B cell (primary cell): Measurements from ENCODE around the gene ZC3H11A. TPM values are rescaled to one million over a fixed set of nuclear protein-coding genes. Genes with fewer than 3 reads are reported as not detected.

Experiments used
- ATAC-seq: fragments of 200-7000 bp; cut with Tn5 transposase; one replicate; pipeline ENCODE4 v1.10.0; 2021; ENCODE audit warnings: low read depth, mild to moderate bottlenecking, moderate number of reproducible peaks, moderate library complexity
- CTCF ChIA-PET: fragments of 350-600 bp; sonication (Branson Sonifier 250); formaldehyde crosslinking; loops from one replicate; lab custom pipeline; 2021; ENCODE audit warnings: antibody characterized with exemption, inconsistent platforms; lab: Charles Lee
- POLR2A ChIA-PET: fragments of 350-600 bp; sonication (Branson Sonifier 250); formaldehyde crosslinking; loops from one replicate; lab custom pipeline; 2021; ENCODE audit warnings: antibody characterized with exemption; lab: Charles Lee
- DNase-seq: peaks from one replicate; pipeline ENCODE4 v3.0.0; 2013
- H2AFZ ChIP-seq: 2 replicates; pipeline ENCODE4 v1.6.1; 2012; ENCODE audit warnings: mild to moderate bottlenecking, low read depth, low read length; ENCODE audit not compliant: insufficient read depth, poor library complexity, severe bottlenecking
- H3K27ac ChIP-seq, 2 donors: 1 replicate in 1 of 2; 2 replicates in 1 of 2; pipeline ENCODE4 v1.5.1; 2012 to 2013; ENCODE audit warnings: low read length in 2 of 2, mild to moderate bottlenecking in 2 of 2, moderate library complexity in 1 of 2
- H3K27me3 ChIP-seq, 4 experiments: fragments of 200-600 bp in 1 of 4; sonication (generic) in 1 of 4; replicated peaks in 1 of 4; 1 replicate in 2 of 4; 2 replicates in 2 of 4; pipeline versions ENCODE4 v1.6.1 to v1.7.0; 2013 to 2016; ENCODE audit warnings: low read length in 3 of 4, mild to moderate bottlenecking in 2 of 4, mixed read lengths in 1 of 4, moderate library complexity in 1 of 4; ENCODE audit not compliant: insufficient read depth in 4 of 4, control insufficient read depth in 3 of 4; ENCODE audit errors: control extremely low read depth in 1 of 4
- H3K36me3 ChIP-seq, 2 experiments: replicated peaks in 1 of 2; 1 replicate in 1 of 2; 2 replicates in 1 of 2; pipeline versions ENCODE4 v1.6.1 to v1.7.1; 2013; ENCODE audit warnings: low read length in 1 of 2; ENCODE audit not compliant: insufficient read depth in 2 of 2, control insufficient read depth in 1 of 2; ENCODE audit errors: control extremely low read depth in 1 of 2, extremely low read depth in 1 of 2
- H3K4me1 ChIP-seq, 2 donors: fragments of 200-600 bp in 1 of 2; sonication (generic) in 1 of 2; 1 replicate in 1 of 2; 2 replicates in 1 of 2; pipeline versions ENCODE4 v1.5.1 to v1.6.1; 2013 to 2017; ENCODE audit warnings: low read length in 2 of 2; ENCODE audit not compliant: control insufficient read depth in 2 of 2, insufficient read depth in 2 of 2
- H3K4me2 ChIP-seq: replicated peaks from 2 replicates; pipeline ENCODE3; 2012; ENCODE audit warnings: mild to moderate bottlenecking, low read depth, low read length; ENCODE audit not compliant: poor library complexity, severe bottlenecking
- H3K4me3 ChIP-seq, 5 experiments: fragments of 200-600 bp in 1 of 5; sonication (generic) in 1 of 5; 1 replicate in 3 of 5; 2 replicates in 2 of 5; pipeline versions ENCODE4 v1.5.1 to v1.7.0; 2011 to 2016; ENCODE audit warnings: low read length in 4 of 5, mild to moderate bottlenecking in 4 of 5, low read depth in 2 of 5, control low read depth in 1 of 5, moderate library complexity in 1 of 5; ENCODE audit not compliant: insufficient read depth in 1 of 5; ENCODE audit errors: control extremely low read depth in 1 of 5, extremely low read depth in 1 of 5
- H3K79me2 ChIP-seq: fragments of 200-600 bp; sonication (generic); one replicate; pipeline ENCODE4 v1.6.0; 2016; ENCODE audit warnings: low read length; ENCODE audit not compliant: control insufficient read depth, insufficient read depth
- H3K9ac ChIP-seq: fragments of 200-600 bp; sonication (generic); 2 replicates; pipeline ENCODE4 v1.6.1; 2017; ENCODE audit warnings: mild to moderate bottlenecking, low read length, moderate library complexity
- H3K9me3 ChIP-seq, 3 donors: one replicate each; pipeline versions ENCODE4 v1.6.1 to v1.7.1; 2013; ENCODE audit warnings: low read length in 2 of 3; ENCODE audit not compliant: control insufficient read depth in 2 of 3, insufficient read depth in 1 of 3; ENCODE audit errors: control extremely low read depth in 1 of 3
- H4K20me1 ChIP-seq: 2 replicates; pipeline ENCODE4 v1.6.0; 2012; ENCODE audit warnings: mild to moderate bottlenecking, low read length; ENCODE audit not compliant: insufficient read depth, control insufficient read depth, poor library complexity, severe bottlenecking
- H3K27ac Mint-ChIP-seq: one replicate; pipeline ENCODE4 v1.8.0; 2021; ENCODE audit warnings: mixed read lengths
- H3K27me3 Mint-ChIP-seq: one replicate; pipeline ENCODE4 v1.8.0; 2021; ENCODE audit warnings: mixed read lengths
- H3K4me1 Mint-ChIP-seq: one replicate; pipeline ENCODE4 v1.8.0; 2021; ENCODE audit warnings: mixed read lengths
- H3K4me3 Mint-ChIP-seq: one replicate; pipeline ENCODE4 v1.8.0; 2021; ENCODE audit warnings: mixed read lengths
- H3K9me3 Mint-ChIP-seq: one replicate; pipeline ENCODE4 v1.8.0; 2022; ENCODE audit warnings: mixed read lengths; ENCODE audit not compliant: insufficient read depth
- CTCF ChIP-seq: fragments of 200-600 bp; IDR thresholded peaks from one replicate; pipeline ENCODE4 v1.8.0; 2022; ENCODE audit warnings: antibody characterized with exemption, mild to moderate bottlenecking
- EZH2 ChIP-seq: IDR thresholded peaks from 2 replicates; pipeline ENCODE4 v1.6.1; 2012; ENCODE audit warnings: borderline replicate concordance, low read depth, mild to moderate bottlenecking, moderate library complexity, low read length; ENCODE audit not compliant: insufficient read depth, poor library complexity, severe bottlenecking
- WGBS: methylation state at CpG from one replicate; pipeline ENCODE4 v1.1.5; 2013; ENCODE audit warnings: missing lambda C conversion rate; ENCODE audit not compliant: insufficient coverage; 5-methylcytosine and 5-hydroxymethylcytosine counted together
- intact Hi-C: fragments of 100-400 bp; cut with micrococcal nuclease; formaldehyde crosslinking; loops from one replicate; pipeline ENCODE4 v1.10.0; 2022
- polyA plus RNA-seq: library from polyadenylated mRNA; depleted of rRNA; stranded (reverse); fragments of >200 nt; gene quantifications from 2 replicates; pipeline ENCODE4 v1.2.3, GENCODE V29; 2012
- total RNA-seq, 2 donors: library from RNA; stranded (reverse); fragments of 120-200 nt in 1 of 2; gene quantifications; 1 replicate in 1 of 2; 2 replicates in 1 of 2; pipeline versions ENCODE4 v1.2.3 to v1.2.4, GENCODE V29; 2013 to 2022

Gene ZC3H11A
- total and polyA plus RNA-seq, 2 donors (not counting 1 experiment from before 2014, with no cell fraction given): 72.1 to 130 TPM

- WGBS: no CpG with 5 or more reads among the region's 1 CpG
- ChIA-PET POLR2A (no interaction called here), CTCF (interaction anchor here (0.6 kb wide), 1 partner anchor 59 kb away, joined by 5 read pairs; no protein-coding TSS in a partner anchor)
- Histone ChIP-seq H3K9me3 (no peaks in the 10 kb centered on the region), H3K27ac (no peak overlapping the region), H3K79me2 (peaks cover 59% of the 10 kb centered on the region), H3K4me1 (no peaks in the 10 kb centered on the region), H3K4me2 (no peak overlapping the region), H4K20me1 (peaks cover 66% of the 10 kb centered on the region), H3K27me3 (no peaks in the 10 kb centered on the region), H3K4me3 (no peak overlapping the region), H3K9ac (no peak overlapping the region), H2AFZ (no peak overlapping the region), H3K36me3 (peaks cover 30 to 83% of the 10 kb centered on the region in 2 experiments)
- no peak for DNase-seq
- Mint-ChIP-seq H3K4me1 (peaks cover 10% of the 10 kb centered on the region), H3K27me3 (no peaks in the 10 kb centered on the region), H3K27ac (no peak overlapping the region), H3K4me3 (no peak overlapping the region), H3K9me3 (no peaks in the 10 kb centered on the region)
- intact Hi-C loops: no loop called here
- ATAC-seq: no peak
- TF ChIP-seq EZH2 (no peak), CTCF (no peak)
Observed at GRCh38 chr1:203823306-203823705, 27.9 kb downstream of the ZC3H11A start.

- Histone ChIP-seq H2AFZ (no peak overlapping the region), H3K27ac (no peak overlapping the region), H3K27me3 (no peaks in the 10 kb centered on the region), H4K20me1 (peaks cover 47% of the 10 kb centered on the region), H3K4me2 (no peak overlapping the region), H3K9me3 (no peaks in the 10 kb centered on the region), H3K4me3 (no peak overlapping the region), H3K36me3 (peaks cover 32 to 87% of the 10 kb centered on the region in 2 experiments), H3K79me2 (peaks cover 45% of the 10 kb centered on the region), H3K4me1 (no peaks in the 10 kb centered on the region), H3K9ac (no peak overlapping the region)
- Mint-ChIP-seq H3K4me1 (peaks cover 14% of the 10 kb centered on the region), H3K4me3 (no peak overlapping the region), H3K9me3 (no peaks in the 10 kb centered on the region), H3K27me3 (no peaks in the 10 kb centered on the region), H3K27ac (no peak overlapping the region)
- intact Hi-C loops: no loop called here
- WGBS: no CpG with 5 or more reads among the region's 2 CpGs
- TF ChIP-seq EZH2: no peak
- TF ChIP-seq CTCF: no peak
- POLR2A ChIA-PET: no interaction called here
- no peak for ATAC-seq
- no peak for DNase-seq
- CTCF ChIA-PET: no interaction called here
Observed at GRCh38 chr1:203826175-203826574, 30.8 kb downstream of the ZC3H11A start.
